ENCODE measurements around the gene LRRC8D.

DNA sequence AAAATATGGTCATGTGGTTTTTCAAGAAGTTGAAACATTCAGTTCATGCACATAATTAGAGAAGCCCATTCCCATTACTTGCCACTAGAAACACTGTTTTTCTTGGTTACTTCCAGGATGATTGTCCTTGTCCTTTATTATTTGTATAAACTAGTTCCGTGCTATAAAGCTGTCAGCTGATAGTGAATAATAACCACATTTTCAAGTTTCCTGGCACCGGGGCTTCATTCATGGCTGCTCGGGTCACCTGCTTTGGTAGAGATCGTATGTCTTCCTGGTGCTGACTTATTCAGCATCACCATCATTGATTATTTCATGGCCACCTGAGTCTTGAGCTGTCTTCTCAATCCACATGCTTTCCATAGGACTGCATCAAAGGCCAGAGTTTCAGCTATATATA is 111.1 kb downstream of the LRRC8D start:
- TF ChIP-seq ISL1 (CRISPR knock-in tag; IDR thresholded peaks at IDR 0.05), result no peak
- TF ChIP-seq, protein P1, sequence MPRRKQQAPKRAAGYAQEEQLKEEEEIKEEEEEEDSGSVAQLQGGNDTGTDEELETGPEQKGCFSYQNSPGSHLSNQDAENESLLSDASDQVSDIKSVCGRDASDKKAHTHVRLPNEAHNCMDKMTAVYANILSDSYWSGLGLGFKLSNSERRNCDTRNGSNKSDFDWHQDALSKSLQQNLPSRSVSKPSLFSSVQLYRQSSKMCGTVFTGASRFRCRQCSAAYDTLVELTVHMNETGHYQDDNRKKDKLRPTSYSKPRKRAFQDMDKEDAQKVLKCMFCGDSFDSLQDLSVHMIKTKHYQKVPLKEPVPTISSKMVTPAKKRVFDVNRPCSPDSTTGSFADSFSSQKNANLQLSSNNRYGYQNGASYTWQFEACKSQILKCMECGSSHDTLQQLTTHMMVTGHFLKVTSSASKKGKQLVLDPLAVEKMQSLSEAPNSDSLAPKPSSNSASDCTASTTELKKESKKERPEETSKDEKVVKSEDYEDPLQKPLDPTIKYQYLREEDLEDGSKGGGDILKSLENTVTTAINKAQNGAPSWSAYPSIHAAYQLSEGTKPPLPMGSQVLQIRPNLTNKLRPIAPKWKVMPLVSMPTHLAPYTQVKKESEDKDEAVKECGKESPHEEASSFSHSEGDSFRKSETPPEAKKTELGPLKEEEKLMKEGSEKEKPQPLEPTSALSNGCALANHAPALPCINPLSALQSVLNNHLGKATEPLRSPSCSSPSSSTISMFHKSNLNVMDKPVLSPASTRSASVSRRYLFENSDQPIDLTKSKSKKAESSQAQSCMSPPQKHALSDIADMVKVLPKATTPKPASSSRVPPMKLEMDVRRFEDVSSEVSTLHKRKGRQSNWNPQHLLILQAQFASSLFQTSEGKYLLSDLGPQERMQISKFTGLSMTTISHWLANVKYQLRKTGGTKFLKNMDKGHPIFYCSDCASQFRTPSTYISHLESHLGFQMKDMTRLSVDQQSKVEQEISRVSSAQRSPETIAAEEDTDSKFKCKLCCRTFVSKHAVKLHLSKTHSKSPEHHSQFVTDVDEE (CRISPR knock-in tag; IDR thresholded peaks at IDR 0.05), result no peak
- no peak for TF ChIP-seq TCF4 (CRISPR knock-in tag; IDR thresholded peaks at IDR 0.05; ENCODE audit: borderline replicate concordance)
- no peak for TF ChIP-seq CSDC2 (CRISPR knock-in tag; IDR thresholded peaks at IDR 0.05)
- TF ChIP-seq ZNF8 (CRISPR knock-in tag; IDR thresholded peaks at IDR 0.05), result no peak
- TF ChIP-seq ZFP3 (CRISPR knock-in tag; IDR thresholded peaks at IDR 0.05), result no peak
- TF ChIP-seq, protein P2, sequence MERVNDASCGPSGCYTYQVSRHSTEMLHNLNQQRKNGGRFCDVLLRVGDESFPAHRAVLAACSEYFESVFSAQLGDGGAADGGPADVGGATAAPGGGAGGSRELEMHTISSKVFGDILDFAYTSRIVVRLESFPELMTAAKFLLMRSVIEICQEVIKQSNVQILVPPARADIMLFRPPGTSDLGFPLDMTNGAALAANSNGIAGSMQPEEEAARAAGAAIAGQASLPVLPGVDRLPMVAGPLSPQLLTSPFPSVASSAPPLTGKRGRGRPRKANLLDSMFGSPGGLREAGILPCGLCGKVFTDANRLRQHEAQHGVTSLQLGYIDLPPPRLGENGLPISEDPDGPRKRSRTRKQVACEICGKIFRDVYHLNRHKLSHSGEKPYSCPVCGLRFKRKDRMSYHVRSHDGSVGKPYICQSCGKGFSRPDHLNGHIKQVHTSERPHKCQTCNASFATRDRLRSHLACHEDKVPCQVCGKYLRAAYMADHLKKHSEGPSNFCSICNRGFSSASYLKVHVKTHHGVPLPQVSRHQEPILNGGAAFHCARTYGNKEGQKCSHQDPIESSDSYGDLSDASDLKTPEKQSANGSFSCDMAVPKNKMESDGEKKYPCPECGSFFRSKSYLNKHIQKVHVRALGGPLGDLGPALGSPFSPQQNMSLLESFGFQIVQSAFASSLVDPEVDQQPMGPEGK (CRISPR knock-in tag; IDR thresholded peaks at IDR 0.05; ENCODE audit: borderline replicate concordance), result no peak
- no peak for TF ChIP-seq ZC3H10 (CRISPR knock-in tag; IDR thresholded peaks at IDR 0.05)
- no peak for TF ChIP-seq ARNTL (CRISPR knock-in tag; IDR thresholded peaks at IDR 0.05; ENCODE audit: borderline replicate concordance, low read depth)
- TF ChIP-seq GLIS3 (CRISPR knock-in tag; IDR thresholded peaks at IDR 0.05), result no peak
- no peak for TF ChIP-seq BACH2 (CRISPR knock-in tag; IDR thresholded peaks at IDR 0.05; ENCODE audit: borderline replicate concordance)
- no peak for TF ChIP-seq OSR1 (CRISPR knock-in tag; IDR thresholded peaks at IDR 0.05)
- no peak for TF ChIP-seq SNAI2 (CRISPR knock-in tag; IDR thresholded peaks at IDR 0.05)
- TF ChIP-seq, protein P3, sequence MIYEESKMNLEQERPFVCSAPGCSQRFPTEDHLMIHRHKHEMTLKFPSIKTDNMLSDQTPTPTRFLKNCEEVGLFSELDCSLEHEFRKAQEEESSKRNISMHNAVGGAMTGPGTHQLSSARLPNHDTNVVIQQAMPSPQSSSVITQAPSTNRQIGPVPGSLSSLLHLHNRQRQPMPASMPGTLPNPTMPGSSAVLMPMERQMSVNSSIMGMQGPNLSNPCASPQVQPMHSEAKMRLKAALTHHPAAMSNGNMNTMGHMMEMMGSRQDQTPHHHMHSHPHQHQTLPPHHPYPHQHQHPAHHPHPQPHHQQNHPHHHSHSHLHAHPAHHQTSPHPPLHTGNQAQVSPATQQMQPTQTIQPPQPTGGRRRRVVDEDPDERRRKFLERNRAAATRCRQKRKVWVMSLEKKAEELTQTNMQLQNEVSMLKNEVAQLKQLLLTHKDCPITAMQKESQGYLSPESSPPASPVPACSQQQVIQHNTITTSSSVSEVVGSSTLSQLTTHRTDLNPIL (CRISPR knock-in tag; IDR thresholded peaks at IDR 0.05; ENCODE audit: low read depth), result no peak

Measured in SK-N-SH treated with all-trans-retinoic acid at 6 μM for 48 hours (cell line).